Caco-2 (cell line): ENCODE measurements around the gene GPRASP1. TPM values are rescaled to one million over a fixed set of nuclear protein-coding genes. Genes with fewer than 3 reads are reported as not detected.

ENCODE experiments used
- BruUV-seq: library from RNA; stranded (reverse); fragments of 400-500 nt; replicated peaks from 2 replicates; lab custom pipeline; 2021; lab: Mats Ljungman, UMichigan
- CTCF ChIA-PET: fragments of 300-600 bp; sonication (Branson Sonifier 250); formaldehyde crosslinking; loops from one replicate; lab custom pipeline; 2022; ENCODE audit warnings: antibody characterized with exemption; lab: Charles Lee
- POLR2A ChIA-PET: fragments of 300-600 bp; sonication (Branson Sonifier 250); formaldehyde crosslinking; loops from one replicate; lab custom pipeline; 2022; ENCODE audit warnings: antibody characterized with exemption; lab: Charles Lee
- DNase-seq, 2 experiments: peaks; one replicate each; pipeline versions ENCODE4 v3.0.0 to v3.0.0-alpha.2; 2020 to 2022
- H3K27me3 ChIP-seq: replicated peaks from 2 replicates; pipeline ENCODE4 v1.6.0; 2011; ENCODE audit warnings: low read length; ENCODE audit not compliant: control insufficient read depth, insufficient read depth
- H3K36me3 ChIP-seq: 2 replicates; pipeline ENCODE4 v1.5.1; 2011; ENCODE audit warnings: low read length; ENCODE audit not compliant: control insufficient read depth, insufficient read depth
- H3K4me1 ChIP-seq: fragments of 250-450 bp; sonication (Bioruptor Pico); 2 replicates; pipeline ENCODE4 v1.5.1; 2020; ENCODE audit warnings: mild to moderate bottlenecking
- H3K4me3 ChIP-seq: 2 replicates; pipeline ENCODE4 v1.5.1; 2011; ENCODE audit warnings: low read depth, mild to moderate bottlenecking, control low read depth, low read length
- H3K9me3 ChIP-seq: fragments of 250-450 bp; sonication (Bioruptor Pico); 2 replicates; pipeline ENCODE4 v1.5.1; 2020; ENCODE audit warnings: mild to moderate bottlenecking, moderate library complexity
- H3K27ac Mint-ChIP-seq: one replicate; pipeline ENCODE4 v1.8.0; 2022; ENCODE audit warnings: mixed read lengths; ENCODE audit not compliant: unreplicated experiment
- H3K27me3 Mint-ChIP-seq: one replicate; pipeline ENCODE4 v1.8.0; 2022; ENCODE audit warnings: mixed read lengths; ENCODE audit not compliant: insufficient read depth, unreplicated experiment
- H3K36me3 Mint-ChIP-seq: one replicate; pipeline ENCODE4 v1.8.0; 2022; ENCODE audit warnings: mild to moderate bottlenecking, mixed read lengths; ENCODE audit not compliant: insufficient read depth, unreplicated experiment
- H3K4me1 Mint-ChIP-seq: one replicate; pipeline ENCODE4 v1.8.0; 2022; ENCODE audit warnings: low read depth, mixed read lengths; ENCODE audit not compliant: unreplicated experiment
- H3K4me3 Mint-ChIP-seq: one replicate; pipeline ENCODE4 v1.8.0; 2022; ENCODE audit warnings: mild to moderate bottlenecking, moderate library complexity, mixed read lengths; ENCODE audit not compliant: unreplicated experiment
- H3K9me3 Mint-ChIP-seq: one replicate; pipeline ENCODE4 v1.8.0; 2022; ENCODE audit warnings: mixed read lengths; ENCODE audit not compliant: unreplicated experiment
- CTCF ChIP-seq, 2 experiments: fragments of 200-600 bp in 1 of 2; IDR thresholded peaks; 1 replicate in 1 of 2; 2 replicates in 1 of 2; pipeline versions ENCODE4 v1.5.1 to v1.8.0; 2011 to 2022; ENCODE audit warnings: antibody characterized with exemption in 1 of 2, control low read depth in 1 of 2, inconsistent platforms in 1 of 2, low read depth in 1 of 2, low read length in 1 of 2, mild to moderate bottlenecking in 1 of 2, moderate library complexity in 1 of 2; ENCODE audit not compliant: insufficient read depth in 1 of 2, severe bottlenecking in 1 of 2, unreplicated experiment in 1 of 2
- intact Hi-C: fragments of 100-400 bp; cut with micrococcal nuclease; formaldehyde crosslinking; loops from one replicate; pipeline ENCODE4 v1.10.0; 2022; ENCODE audit not compliant: unreplicated experiment
- total RNA-seq: library from RNA; stranded (reverse); gene quantifications from 2 replicates; pipeline ENCODE4 v1.2.3, GENCODE V29; 2022

GPRASP1 gene
- total RNA-seq, 1 experiment from 2014 or later = 1.2 TPM

DNA sequence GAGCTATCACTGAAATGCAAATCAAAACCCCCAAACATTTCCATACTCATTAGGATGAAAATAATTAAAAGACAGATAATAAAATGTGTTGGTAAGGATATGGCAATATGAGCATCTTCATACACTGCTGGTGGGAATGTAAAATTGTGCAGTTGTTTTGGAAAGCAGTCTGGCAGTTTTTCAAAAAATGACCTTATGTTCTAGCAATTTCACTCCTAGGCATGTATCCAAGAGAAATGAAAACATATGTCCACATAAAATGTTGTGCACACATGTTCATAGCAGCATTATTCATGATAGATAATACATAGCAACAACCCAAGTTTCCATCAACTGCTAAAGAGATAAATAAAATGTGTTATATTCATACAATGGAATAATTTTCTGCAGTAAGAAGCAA lies 46.2 kb downstream of the GPRASP1 start:
- Histone ChIP-seq H3K36me3 (no peaks in the 10 kb centered on the region), H3K4me1 (no peaks in the 10 kb centered on the region), H3K9me3 (no peaks in the 10 kb centered on the region), H3K27me3 (no peaks in the 10 kb centered on the region), H3K4me3 (no peak overlapping the region)
- Mint-ChIP-seq H3K4me1 (no peaks in the 10 kb centered on the region), H3K27ac (no peak overlapping the region), H3K27me3 (no peaks in the 10 kb centered on the region), H3K36me3 (no peaks in the 10 kb centered on the region), H3K4me3 (no peak overlapping the region), H3K9me3 (no peaks in the 10 kb centered on the region)
- POLR2A ChIA-PET = no interaction called here
- no TSS peak for BruUV-seq
- intact Hi-C loops = no loop called here
- CTCF ChIA-PET = no interaction called here
- DNase-seq = no peak
- no peak for TF ChIP-seq CTCF (IDR thresholded peaks at IDR 0.05; ENCODE audit: insufficient read depth in 1 of 2, low read depth in 1 of 2, low read length in 1 of 2, severe bottlenecking in 1 of 2, unreplicated experiment in 1 of 2)

Other genes starting within 250 kb of the GPRASP1 start
- gene NXF2B, start 211.5 kb upstream of the GPRASP1 start, total RNA-seq = not detected in 2 replicates
- gene TCP11X2, start 179.7 kb upstream of the GPRASP1 start, total RNA-seq = not detected in 2 replicates
- gene TMSB15A, start 134.7 kb upstream of the GPRASP1 start, total RNA-seq = not detected in 2 replicates
- 11.5 and 12.0 TPM in 2 replicates for gene ARMCX5, start 52.0 kb upstream of the GPRASP1 start, total RNA-seq
- gene GPRASP2, start 61.0 kb downstream of the GPRASP1 start, total RNA-seq = 1.9 and 2.7 TPM in 2 replicates
- 2.6 and 2.8 TPM in 2 replicates for gene GPRASP3, start 69.3 kb downstream of the GPRASP1 start, total RNA-seq